ENCODE data around the gene KNCN. TPM values are rescaled to one million over a fixed set of nuclear protein-coding genes. Genes with fewer than 3 reads are reported as not detected.

Gene KNCN
- total RNA-seq, 2 donors from 2014 or later: not detected

GRCh38 chr1:46592823-46593222, 41.4 kb upstream of the KNCN start:
- H3K4me3 Mint-ChIP-seq: no peak overlapping the region
- no peaks in the 10 kb centered on the region for H3K4me1 ChIP-seq (ENCODE audit: control insufficient read depth, insufficient read depth, low read length)
- H3K36me3 ChIP-seq (ENCODE audit: control insufficient read depth, insufficient read depth, low read length): peaks cover 26% of the 10 kb centered on the region
- peaks cover 35% of the 10 kb centered on the region for H3K36me3 Mint-ChIP-seq (ENCODE audit: low read depth)
- no peak overlapping the region for H3K4me3 ChIP-seq (ENCODE audit: low read length)
- H3K27ac Mint-ChIP-seq: no peak overlapping the region
- no peaks in the 10 kb centered on the region for H3K9me3 ChIP-seq (ENCODE audit: control insufficient read depth, low read length)
- no peak for TF ChIP-seq CTCF (conservative IDR thresholded peaks at IDR 0.05)
- H3K9ac ChIP-seq (ENCODE audit: extremely low read depth, low read length, poor library complexity, severe bottlenecking): no peak overlapping the region
- no peaks in the 10 kb centered on the region for H3K9me3 Mint-ChIP-seq
- no peak overlapping the region for H3K27ac ChIP-seq (ENCODE audit: low read depth, low read length)
- no peaks in the 10 kb centered on the region for H3K4me1 Mint-ChIP-seq
- WGBS, 2 experiments (ENCODE audit: insufficient coverage in 1 of 2, insufficient read length in 1 of 2): 95 to 100% methylated on average over 4 of the region's 4 CpGs
- DNase-seq: no peak
- H3K27me3 Mint-ChIP-seq (ENCODE audit: insufficient read depth): no peaks in the 10 kb centered on the region
- H3K27me3 ChIP-seq (ENCODE audit: control insufficient read depth, insufficient read depth, low read length, poor library complexity, severe bottlenecking): no peaks in the 10 kb centered on the region

GRCh38 chr1:46589529-46589928, 38.1 kb upstream of the KNCN start:
- no peak overlapping the region for H3K27ac Mint-ChIP-seq
- Histone ChIP-seq H3K4me1 (ENCODE audit: control insufficient read depth, insufficient read depth, low read length) (no peaks in the 10 kb centered on the region), H3K27ac (ENCODE audit: low read depth, low read length) (no peak overlapping the region), H3K4me3 (ENCODE audit: low read length) (no peak overlapping the region), H3K36me3 (ENCODE audit: control insufficient read depth, insufficient read depth, low read length) (peaks cover 29% of the 10 kb centered on the region), H3K9ac (ENCODE audit: extremely low read depth, low read length, poor library complexity, severe bottlenecking) (no peak overlapping the region), H3K27me3 (ENCODE audit: control insufficient read depth, insufficient read depth, low read length, poor library complexity, severe bottlenecking) (no peaks in the 10 kb centered on the region), H3K9me3 (ENCODE audit: control insufficient read depth, low read length) (no peaks in the 10 kb centered on the region)
- no peaks in the 10 kb centered on the region for H3K27me3 Mint-ChIP-seq (ENCODE audit: insufficient read depth)
- no peaks in the 10 kb centered on the region for H3K4me1 Mint-ChIP-seq
- H3K9me3 Mint-ChIP-seq: no peaks in the 10 kb centered on the region
- WGBS, 2 experiments (ENCODE audit: insufficient coverage in 1 of 2, insufficient read length in 1 of 2): 94 to 96% methylated on average over 3 of the region's 3 CpGs
- H3K4me3 Mint-ChIP-seq: no peak overlapping the region
- H3K36me3 Mint-ChIP-seq (ENCODE audit: low read depth): peaks cover 45% of the 10 kb centered on the region
- no peak for TF ChIP-seq CTCF (conservative IDR thresholded peaks at IDR 0.05)
- DNase-seq: no peak

- 94 to 96% methylated on average over 6 to 7 of the region's 7 CpGs for WGBS, 2 experiments (ENCODE audit: insufficient coverage in 1 of 2, insufficient read length in 1 of 2)
- H3K4me3 Mint-ChIP-seq: no peak overlapping the region
- peaks cover 19% of the 10 kb centered on the region for H3K4me1 Mint-ChIP-seq
- H3K27me3 Mint-ChIP-seq (ENCODE audit: insufficient read depth): no peaks in the 10 kb centered on the region
- H3K36me3 Mint-ChIP-seq (ENCODE audit: low read depth): peaks cover 33% of the 10 kb centered on the region
- DNase-seq: no peak
- no peaks in the 10 kb centered on the region for H3K27me3 ChIP-seq (ENCODE audit: control insufficient read depth, insufficient read depth, low read length, poor library complexity, severe bottlenecking)
- no peak for TF ChIP-seq CTCF (conservative IDR thresholded peaks at IDR 0.05)
- H3K4me1 ChIP-seq (ENCODE audit: control insufficient read depth, insufficient read depth, low read length): peaks cover 4% of the 10 kb centered on the region
- no peak overlapping the region for H3K27ac Mint-ChIP-seq
- no peak overlapping the region for H3K27ac ChIP-seq (ENCODE audit: low read depth, low read length)
- H3K9ac ChIP-seq (ENCODE audit: extremely low read depth, low read length, poor library complexity, severe bottlenecking): no peak overlapping the region
- H3K9me3 ChIP-seq (ENCODE audit: control insufficient read depth, low read length): no peaks in the 10 kb centered on the region
- no peak overlapping the region for H3K4me3 ChIP-seq (ENCODE audit: low read length)
- no peaks in the 10 kb centered on the region for H3K9me3 Mint-ChIP-seq
- peaks cover 25% of the 10 kb centered on the region for H3K36me3 ChIP-seq (ENCODE audit: control insufficient read depth, insufficient read depth, low read length)
Observed at GRCh38 chr1:46587069-46587468, 35.6 kb upstream of the KNCN start.
